HepG2 (cell line): ENCODE measurements around the gene SYNM. TPM values are rescaled to one million over a fixed set of nuclear protein-coding genes. Genes with fewer than 3 reads are reported as not detected.

Experiments used
- ATAC-seq: fragments of 200-7000 bp; cut with Tn5 transposase; 3 replicates; pipeline ENCODE4 v1.9.1; 2020; ENCODE audit warnings: mild to moderate bottlenecking, moderate library complexity
- BruUV-seq: library from RNA; stranded (reverse); fragments of 400-500 nt; replicated peaks from 2 replicates; lab custom pipeline; 2021; lab: Mats Ljungman, UMichigan
- CTCF ChIA-PET: fragments of 300-600 bp; formaldehyde crosslinking; extraction: SDS; loops from one replicate; lab custom pipeline; 2021; ENCODE audit warnings: low total read pairs, inconsistent platforms, low intra/inter-chr PET ratio; lab: Yijun Ruan, JAX
- POLR2A ChIA-PET: fragments of 350-600 bp; sonication (Branson Sonifier 250); formaldehyde crosslinking; loops from one replicate; lab custom pipeline; 2020; ENCODE audit warnings: antibody characterized with exemption, inconsistent platforms; lab: Yijun Ruan, JAX
- DNase-seq: peaks from one replicate; pipeline ENCODE4 v3.0.0-alpha.2; 2015; ENCODE audit warnings: low spot score
- FAIRE-seq: peaks from 3 replicates; lab custom pipeline; 2011; peaks lifted over from hg19 to GRCh38; lab: Jason Lieb, UNC
- H2AFZ ChIP-seq: one replicate; pipeline ENCODE4 v1.6.1; 2011; ENCODE audit warnings: low read length, inconsistent platforms
- H3K27ac ChIP-seq: fragments of 300-600 bp; 3 replicates; pipeline ENCODE4 v1.8.0; 2011; ENCODE audit warnings: mixed run types, mild to moderate bottlenecking, mixed read lengths, low read length, inconsistent platforms; ENCODE audit not compliant: insufficient read depth; ENCODE audit errors: extremely low read length
- H3K27me3 ChIP-seq, 2 experiments: fragments of 200-600 bp in 1 of 2; 2 replicates in 1 of 2; 3 replicates in 1 of 2; pipeline versions ENCODE4 v1.6.0 to v1.8.0; 2011; ENCODE audit warnings: low read length in 2 of 2, mild to moderate bottlenecking in 2 of 2, moderate library complexity in 2 of 2, inconsistent platforms in 1 of 2; ENCODE audit not compliant: insufficient read depth in 2 of 2, control insufficient read depth in 1 of 2
- H3K36me3 ChIP-seq, 2 experiments: fragments of 200-600 bp in 1 of 2; replicated peaks in 1 of 2; 2 replicates in 1 of 2; 3 replicates in 1 of 2; pipeline versions ENCODE4 v1.5.1 to v1.8.0; 2011; ENCODE audit warnings: low read length in 2 of 2, inconsistent platforms in 1 of 2; ENCODE audit not compliant: insufficient read depth in 2 of 2, control insufficient read depth in 1 of 2
- H3K4me1 ChIP-seq: 2 replicates; pipeline ENCODE4 v1.5.1; 2012; ENCODE audit warnings: low read length, inconsistent platforms; ENCODE audit not compliant: insufficient read depth
- H3K4me2 ChIP-seq: 2 replicates; pipeline ENCODE4 v1.6.0; 2011; ENCODE audit warnings: low read depth, low read length, inconsistent platforms
- H3K4me3 ChIP-seq, 3 experiments: fragments of 200-600 bp in 1 of 3; sonication (generic), shearing (Covaris generic) in 1 of 3; replicated peaks in 1 of 3; 2 replicates each; pipeline ENCODE4 v1.5.1; 2011 to 2016; ENCODE audit warnings: low read length in 3 of 3, inconsistent platforms in 2 of 3, low read depth in 2 of 3, mild to moderate bottlenecking in 2 of 3, control low read depth in 1 of 3, mixed read lengths in 1 of 3; ENCODE audit not compliant: insufficient read depth in 1 of 3
- H3K79me2 ChIP-seq: one replicate; pipeline ENCODE4 v1.6.1; 2011; ENCODE audit warnings: low read length, inconsistent platforms; ENCODE audit not compliant: insufficient read depth
- H3K9ac ChIP-seq: 2 replicates; pipeline ENCODE4 v1.6.0; 2011; ENCODE audit warnings: mild to moderate bottlenecking, low read depth, low read length, inconsistent platforms; ENCODE audit not compliant: insufficient read depth
- H3K9me3 ChIP-seq: 2 replicates; pipeline ENCODE4 v1.5.1; 2012; ENCODE audit warnings: mild to moderate bottlenecking, low read length
- H4K20me1 ChIP-seq: 2 replicates; pipeline ENCODE4 v1.6.0; 2011; ENCODE audit warnings: inconsistent platforms, mild to moderate bottlenecking, low read length, moderate library complexity; ENCODE audit not compliant: insufficient read depth
- BCL6 ChIP-seq: IDR thresholded peaks from 2 replicates; pipeline ENCODE4 v1.6.1; 2016; ENCODE audit warnings: missing genetic modification reagents, missing compliant biosample characterization
- IKZF4 ChIP-seq: sonication (generic); formaldehyde crosslinking; IDR thresholded peaks from 2 replicates; pipeline ENCODE4 v1.5.1; 2020; ENCODE audit warnings: borderline replicate concordance, mild to moderate bottlenecking, low read depth, missing genetic modification reagents; ENCODE audit errors: not compliant biosample characterization
- KDM1A ChIP-seq: IDR thresholded peaks from 2 replicates; pipeline ENCODE4 v1.6.1; 2016; ENCODE audit warnings: missing compliant biosample characterization
- NFKB2 ChIP-seq: sonication (generic); formaldehyde crosslinking; IDR thresholded peaks from 2 replicates; pipeline ENCODE4 v1.4.0; 2020; ENCODE audit warnings: missing genetic modification reagents, borderline replicate concordance
- ZNF335 ChIP-seq: sonication (generic); formaldehyde crosslinking; IDR thresholded peaks from 2 replicates; pipeline ENCODE4 v1.4.0; 2020; ENCODE audit warnings: missing genetic modification reagents
- whole genome bisulfite sequencing: methylation state at CpG from one replicate; pipeline ENCODE4 v1.1.6; 2017; ENCODE audit warnings: low lambda C conversion rate; 5-methylcytosine and 5-hydroxymethylcytosine counted together
- in situ Hi-C: cut with HindIII; loops from 2 replicates; pipeline ENCODE4 v1.10.0; 2017; ENCODE audit warnings: low pct_unique_long_range_greater_than_20kb; ENCODE audit not compliant: extremely low pct_ligation_motif_present
- intact Hi-C: fragments of 100-400 bp; cut with micrococcal nuclease; formaldehyde crosslinking; loops from one replicate; pipeline ENCODE4 v1.10.0; 2022; ENCODE audit not compliant: unreplicated experiment
- polyA plus RNA-seq, 8 experiments: library from polyadenylated mRNA; depleted of rRNA in 3 of 8; stranded (reverse) in 7 of 8; unstranded in 1 of 8; fragments of >200 nt; fragmentation: Illumina TruSeq in 4 of 8; extraction: Trizol in 4 of 8; gene quantifications; 2 replicates each; pipeline versions ENCODE4 v1.2.1 to v1.2.3, GENCODE V29; 2011 to 2016; ENCODE audit warnings: low read depth in 4 of 8, missing spikeins in 1 of 8, mixed read lengths in 1 of 8; ENCODE audit not compliant: insufficient read depth in 1 of 8
- total RNA-seq, 5 experiments: library from RNA; depleted of rRNA; stranded (reverse); fragments of >200 nt; fragmentation: Illumina TruSeq; extraction: Trizol; gene quantifications; 2 replicates each; pipeline ENCODE4 v1.2.3, GENCODE V29; 2016; ENCODE audit warnings: low read depth in 1 of 5
- TF ChIP-seq, protein P1 (sequence below): fragments of 450-650 bp; IDR thresholded peaks from 2 replicates; pipeline ENCODE4 v1.6.1; 2017; ENCODE audit warnings: mild to moderate bottlenecking
- TF ChIP-seq, protein P2 (sequence below): sonication (generic); formaldehyde crosslinking; IDR thresholded peaks from 2 replicates; pipeline ENCODE4 v1.5.0; 2020; ENCODE audit warnings: mild to moderate bottlenecking, missing genetic modification reagents
- TF ChIP-seq, protein P3 (sequence below): sonication (generic); formaldehyde crosslinking; IDR thresholded peaks from 2 replicates; pipeline ENCODE4 v1.5.0; 2020; ENCODE audit warnings: mild to moderate bottlenecking, missing genetic modification reagents, borderline replicate concordance

The SYNM gene
- total and polyA plus RNA-seq, 2 of the 13 experiments (the other 11 are each of a cell fraction or from before 2014, with no cell fraction given), result 1.1 to 3.7 TPM

DNA sequence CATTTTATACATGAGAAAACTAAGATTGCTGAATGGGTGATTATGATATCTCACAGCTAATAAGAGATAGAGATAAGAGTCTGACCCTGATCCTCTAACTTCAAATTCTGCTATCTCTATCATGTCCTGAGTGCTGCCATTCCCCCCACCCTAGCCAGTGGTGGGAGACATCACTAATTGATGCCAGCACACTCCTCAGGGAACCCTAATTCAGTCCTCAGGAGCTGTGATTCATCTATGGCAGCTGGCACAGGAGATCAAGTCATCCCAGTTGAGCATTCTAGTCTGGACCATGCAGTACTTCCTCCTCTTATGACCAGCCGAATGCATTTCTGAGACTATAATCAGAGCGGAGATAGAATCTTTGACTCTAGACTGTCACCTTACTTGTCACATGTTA is 71.9 kb downstream of the SYNM start (continued):
- TF ChIP-seq, protein P1, sequence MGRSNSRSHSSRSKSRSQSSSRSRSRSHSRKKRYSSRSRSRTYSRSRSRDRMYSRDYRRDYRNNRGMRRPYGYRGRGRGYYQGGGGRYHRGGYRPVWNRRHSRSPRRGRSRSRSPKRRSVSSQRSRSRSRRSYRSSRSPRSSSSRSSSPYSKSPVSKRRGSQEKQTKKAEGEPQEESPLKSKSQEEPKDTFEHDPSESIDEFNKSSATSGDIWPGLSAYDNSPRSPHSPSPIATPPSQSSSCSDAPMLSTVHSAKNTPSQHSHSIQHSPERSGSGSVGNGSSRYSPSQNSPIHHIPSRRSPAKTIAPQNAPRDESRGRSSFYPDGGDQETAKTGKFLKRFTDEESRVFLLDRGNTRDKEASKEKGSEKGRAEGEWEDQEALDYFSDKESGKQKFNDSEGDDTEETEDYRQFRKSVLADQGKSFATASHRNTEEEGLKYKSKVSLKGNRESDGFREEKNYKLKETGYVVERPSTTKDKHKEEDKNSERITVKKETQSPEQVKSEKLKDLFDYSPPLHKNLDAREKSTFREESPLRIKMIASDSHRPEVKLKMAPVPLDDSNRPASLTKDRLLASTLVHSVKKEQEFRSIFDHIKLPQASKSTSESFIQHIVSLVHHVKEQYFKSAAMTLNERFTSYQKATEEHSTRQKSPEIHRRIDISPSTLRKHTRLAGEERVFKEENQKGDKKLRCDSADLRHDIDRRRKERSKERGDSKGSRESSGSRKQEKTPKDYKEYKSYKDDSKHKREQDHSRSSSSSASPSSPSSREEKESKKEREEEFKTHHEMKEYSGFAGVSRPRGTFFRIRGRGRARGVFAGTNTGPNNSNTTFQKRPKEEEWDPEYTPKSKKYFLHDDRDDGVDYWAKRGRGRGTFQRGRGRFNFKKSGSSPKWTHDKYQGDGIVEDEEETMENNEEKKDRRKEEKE, result no peak
- TF ChIP-seq, protein P2, sequence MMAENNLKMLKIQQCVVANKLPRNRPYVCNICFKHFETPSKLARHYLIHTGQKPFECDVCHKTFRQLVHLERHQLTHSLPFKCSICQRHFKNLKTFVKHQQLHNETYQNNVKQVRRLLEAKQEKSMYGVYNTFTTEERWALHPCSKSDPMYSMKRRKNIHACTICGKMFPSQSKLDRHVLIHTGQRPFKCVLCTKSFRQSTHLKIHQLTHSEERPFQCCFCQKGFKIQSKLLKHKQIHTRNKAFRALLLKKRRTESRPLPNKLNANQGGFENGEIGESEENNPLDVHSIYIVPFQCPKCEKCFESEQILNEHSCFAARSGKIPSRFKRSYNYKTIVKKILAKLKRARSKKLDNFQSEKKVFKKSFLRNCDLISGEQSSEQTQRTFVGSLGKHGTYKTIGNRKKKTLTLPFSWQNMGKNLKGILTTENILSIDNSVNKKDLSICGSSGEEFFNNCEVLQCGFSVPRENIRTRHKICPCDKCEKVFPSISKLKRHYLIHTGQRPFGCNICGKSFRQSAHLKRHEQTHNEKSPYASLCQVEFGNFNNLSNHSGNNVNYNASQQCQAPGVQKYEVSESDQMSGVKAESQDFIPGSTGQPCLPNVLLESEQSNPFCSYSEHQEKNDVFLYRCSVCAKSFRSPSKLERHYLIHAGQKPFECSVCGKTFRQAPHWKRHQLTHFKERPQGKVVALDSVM (CRISPR knock-in tag), result no peak
- TF ChIP-seq ZNF335 (CRISPR knock-in tag), result no peak

DNA sequence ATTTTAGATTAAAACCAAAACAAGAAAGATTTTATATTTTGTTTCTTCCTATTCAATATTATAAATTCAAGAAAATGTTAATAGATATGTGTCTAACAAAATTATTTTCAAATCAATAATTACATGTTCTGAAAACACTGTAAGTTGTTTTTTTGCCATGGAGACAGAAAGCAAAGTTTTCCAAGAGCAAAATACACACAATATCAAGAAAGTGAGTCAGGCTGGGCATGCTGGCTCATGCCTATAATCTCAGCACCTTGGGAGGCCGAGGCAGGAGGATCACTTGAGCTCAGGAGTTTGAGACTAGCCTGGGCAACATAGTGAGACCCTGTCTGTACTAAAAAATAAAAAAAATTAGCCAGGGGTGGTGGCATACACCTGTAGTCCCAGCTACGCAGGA is 72.8 kb downstream of the SYNM start:
- ATAC-seq (no peak), FAIRE-seq (no peak)

More for the DNA sequence above, 72.8 kb downstream of the SYNM start:
- Histone ChIP-seq H3K4me1 (peaks cover 31% of the 10 kb centered on the region), H3K4me2 (no peak overlapping the region), H3K36me3 (no peaks in the 10 kb centered on the region), H3K4me3 (no peak overlapping the region), H3K9ac (no peak overlapping the region), H4K20me1 (no peaks in the 10 kb centered on the region), H3K27ac (no peak overlapping the region), H3K9me3 (no peaks in the 10 kb centered on the region), H2AFZ (no peak overlapping the region), H3K79me2 (no peaks in the 10 kb centered on the region), H3K27me3 (no peaks in the 10 kb centered on the region)
- POLR2A ChIA-PET, result no interaction called here
- 92% methylated on average over 2 of the region's 2 CpGs for whole genome bisulfite sequencing
- intact Hi-C loops (no loop called here), in situ Hi-C loops (no loop called here)
- DNase-seq, result no peak
- BruUV-seq, result no TSS peak
- CTCF ChIA-PET, result no interaction called here
- TF ChIP-seq IKZF4 (CRISPR knock-in tag), result no peak
- no peak for TF ChIP-seq NFKB2 (CRISPR knock-in tag)
- no peak for TF ChIP-seq BCL6 (CRISPR knock-in tag)
- TF ChIP-seq, protein P3, sequence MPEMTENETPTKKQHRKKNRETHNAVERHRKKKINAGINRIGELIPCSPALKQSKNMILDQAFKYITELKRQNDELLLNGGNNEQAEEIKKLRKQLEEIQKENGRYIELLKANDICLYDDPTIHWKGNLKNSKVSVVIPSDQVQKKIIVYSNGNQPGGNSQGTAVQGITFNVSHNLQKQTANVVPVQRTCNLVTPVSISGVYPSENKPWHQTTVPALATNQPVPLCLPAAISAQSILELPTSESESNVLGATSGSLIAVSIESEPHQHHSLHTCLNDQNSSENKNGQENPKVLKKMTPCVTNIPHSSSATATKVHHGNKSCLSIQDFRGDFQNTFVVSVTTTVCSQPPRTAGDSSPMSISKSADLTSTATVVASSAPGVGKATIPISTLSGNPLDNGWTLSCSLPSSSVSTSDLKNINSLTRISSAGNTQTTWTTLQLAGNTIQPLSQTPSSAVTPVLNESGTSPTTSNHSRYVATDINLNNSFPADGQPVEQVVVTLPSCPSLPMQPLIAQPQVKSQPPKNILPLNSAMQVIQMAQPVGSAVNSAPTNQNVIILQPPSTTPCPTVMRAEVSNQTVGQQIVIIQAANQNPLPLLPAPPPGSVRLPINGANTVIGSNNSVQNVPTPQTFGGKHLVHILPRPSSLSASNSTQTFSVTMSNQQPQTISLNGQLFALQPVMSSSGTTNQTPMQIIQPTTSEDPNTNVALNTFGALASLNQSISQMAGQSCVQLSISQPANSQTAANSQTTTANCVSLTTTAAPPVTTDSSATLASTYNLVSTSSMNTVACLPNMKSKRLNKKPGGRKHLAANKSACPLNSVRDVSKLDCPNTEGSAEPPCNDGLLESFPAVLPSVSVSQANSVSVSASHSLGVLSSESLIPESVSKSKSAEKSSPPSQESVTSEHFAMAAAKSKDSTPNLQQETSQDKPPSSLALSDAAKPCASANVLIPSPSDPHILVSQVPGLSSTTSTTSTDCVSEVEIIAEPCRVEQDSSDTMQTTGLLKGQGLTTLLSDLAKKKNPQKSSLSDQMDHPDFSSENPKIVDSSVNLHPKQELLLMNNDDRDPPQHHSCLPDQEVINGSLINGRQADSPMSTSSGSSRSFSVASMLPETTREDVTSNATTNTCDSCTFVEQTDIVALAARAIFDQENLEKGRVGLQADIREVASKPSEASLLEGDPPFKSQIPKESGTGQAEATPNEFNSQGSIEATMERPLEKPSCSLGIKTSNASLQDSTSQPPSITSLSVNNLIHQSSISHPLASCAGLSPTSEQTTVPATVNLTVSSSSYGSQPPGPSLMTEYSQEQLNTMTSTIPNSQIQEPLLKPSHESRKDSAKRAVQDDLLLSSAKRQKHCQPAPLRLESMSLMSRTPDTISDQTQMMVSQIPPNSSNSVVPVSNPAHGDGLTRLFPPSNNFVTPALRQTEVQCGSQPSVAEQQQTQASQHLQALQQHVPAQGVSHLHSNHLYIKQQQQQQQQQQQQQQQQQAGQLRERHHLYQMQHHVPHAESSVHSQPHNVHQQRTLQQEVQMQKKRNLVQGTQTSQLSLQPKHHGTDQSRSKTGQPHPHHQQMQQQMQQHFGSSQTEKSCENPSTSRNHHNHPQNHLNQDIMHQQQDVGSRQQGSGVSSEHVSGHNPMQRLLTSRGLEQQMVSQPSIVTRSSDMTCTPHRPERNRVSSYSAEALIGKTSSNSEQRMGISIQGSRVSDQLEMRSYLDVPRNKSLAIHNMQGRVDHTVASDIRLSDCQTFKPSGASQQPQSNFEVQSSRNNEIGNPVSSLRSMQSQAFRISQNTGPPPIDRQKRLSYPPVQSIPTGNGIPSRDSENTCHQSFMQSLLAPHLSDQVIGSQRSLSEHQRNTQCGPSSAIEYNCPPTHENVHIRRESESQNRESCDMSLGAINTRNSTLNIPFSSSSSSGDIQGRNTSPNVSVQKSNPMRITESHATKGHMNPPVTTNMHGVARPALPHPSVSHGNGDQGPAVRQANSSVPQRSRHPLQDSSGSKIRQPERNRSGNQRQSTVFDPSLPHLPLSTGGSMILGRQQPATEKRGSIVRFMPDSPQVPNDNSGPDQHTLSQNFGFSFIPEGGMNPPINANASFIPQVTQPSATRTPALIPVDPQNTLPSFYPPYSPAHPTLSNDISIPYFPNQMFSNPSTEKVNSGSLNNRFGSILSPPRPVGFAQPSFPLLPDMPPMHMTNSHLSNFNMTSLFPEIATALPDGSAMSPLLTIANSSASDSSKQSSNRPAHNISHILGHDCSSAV (CRISPR knock-in tag), result no peak
- TF ChIP-seq KDM1A, result no peak
